HG02943 (cell line): Measurements from ENCODE around the gene TAC4.

ENCODE experiments used
- ATAC-seq: cut with Tn5 transposase; IDR thresholded peaks from one replicate; pipeline ENCODE4 v1.9.1; 2021; ENCODE audit warnings: mild to moderate bottlenecking, low read depth, moderate library complexity; ENCODE audit not compliant: unreplicated experiment

The TAC4 gene

GRCh38 chr17:49873926-49874325 lies 26.1 kb upstream of the TAC4 start:
- no peak for ATAC-seq

- ATAC-seq = no peak
These were observed 25.6 kb upstream of the TAC4 start for GRCh38 chr17:49873466-49873865.

- no peak for ATAC-seq
These were observed 25.0 kb upstream of the TAC4 start for GRCh38 chr17:49872754-49873377.

GRCh38 chr17:49871211-49871610 lies 23.3 kb upstream of the TAC4 start:
- no peak for ATAC-seq

GRCh38 chr17:49870298-49870697 lies 22.4 kb upstream of the TAC4 start:
- ATAC-seq = no peak

- ATAC-seq = no peak
These were observed 21.1 kb upstream of the TAC4 start for GRCh38 chr17:49869038-49869374.

GRCh38 chr17:49866882-49867413 lies 19.1 kb upstream of the TAC4 start:
- no peak for ATAC-seq

- ATAC-seq = no peak
These were observed 18.1 kb upstream of the TAC4 start for GRCh38 chr17:49866019-49866380.

GRCh38 chr17:49862781-49863331 lies 15.0 kb upstream of the TAC4 start:
- no peak for ATAC-seq

- ATAC-seq = no peak
These were observed 13.4 kb upstream of the TAC4 start for GRCh38 chr17:49861150-49861884.

- no peak for ATAC-seq
These were observed 12.4 kb upstream of the TAC4 start for GRCh38 chr17:49859991-49860953.

GRCh38 chr17:49858796-49859195 lies 10.9 kb upstream of the TAC4 start:
- ATAC-seq = no peak

- ATAC-seq = no peak
These were observed 6.3 kb upstream of the TAC4 start for GRCh38 chr17:49854126-49854525.

GRCh38 chr17:49853470-49854015 lies 5.7 kb upstream of the TAC4 start:
- no peak for ATAC-seq

- no peak for ATAC-seq
These were observed 3.8 kb upstream of the TAC4 start for GRCh38 chr17:49851387-49852291.

- no peak for ATAC-seq
These were observed 3.0 kb upstream of the TAC4 start for GRCh38 chr17:49850772-49851386.

GRCh38 chr17:49850218-49850610 lies 2.3 kb upstream of the TAC4 start:
- no peak for ATAC-seq

- ATAC-seq = no peak
These were observed 870 bp upstream of the TAC4 start for GRCh38 chr17:49848739-49849138.
